KMS-11 (cell line): ENCODE data around the gene SOCS2.
A peak's percentile ranks its signal among the peaks of the same experiment; 100 is the strongest.

Experiments
- H2AFZ ChIP-seq: fragments of 200-600 bp; sonication (generic); 2 replicates; pipeline ENCODE4 v1.6.1; 2016; ENCODE audit warnings: antibody characterized with exemption, mixed run types, low read depth
- H3K27ac ChIP-seq: fragments of 200-600 bp; sonication (generic); 2 replicates; pipeline ENCODE4 v1.6.1; 2016; ENCODE audit warnings: mild to moderate bottlenecking, mixed run types
- H3K27me3 ChIP-seq: fragments of 200-600 bp; sonication (generic); 2 replicates; pipeline ENCODE4 v1.6.1; 2017; ENCODE audit warnings: mild to moderate bottlenecking, low read depth, mixed run types, moderate library complexity; ENCODE audit not compliant: insufficient read depth
- H3K36me3 ChIP-seq: fragments of 200-600 bp; sonication (generic); 2 replicates; pipeline ENCODE4 v1.6.1; 2017; ENCODE audit warnings: mild to moderate bottlenecking, mixed run types; ENCODE audit not compliant: insufficient read depth
- H3K4me1 ChIP-seq: fragments of 200-600 bp; sonication (generic); 2 replicates; pipeline ENCODE4 v1.6.1; 2016; ENCODE audit warnings: mild to moderate bottlenecking, low read depth, mixed run types; ENCODE audit not compliant: poor library complexity, severe bottlenecking
- H3K4me2 ChIP-seq: fragments of 200-600 bp; sonication (generic); 2 replicates; pipeline ENCODE4 v1.7.0; 2016; ENCODE audit warnings: mild to moderate bottlenecking, mixed run types
- H3K4me3 ChIP-seq: fragments of 200-600 bp; sonication (generic); IDR thresholded peaks from 2 replicates; pipeline ENCODE4 v1.6.1; 2017; ENCODE audit warnings: low read depth, low read length, mixed read lengths; ENCODE audit not compliant: insufficient read depth
- H3K79me2 ChIP-seq: fragments of 200-600 bp; sonication (generic); 2 replicates; pipeline ENCODE4 v1.6.1; 2016; ENCODE audit warnings: low read depth, mixed run types; ENCODE audit not compliant: insufficient read depth
- H3K9ac ChIP-seq: fragments of 200-600 bp; sonication (generic); 2 replicates; pipeline ENCODE4 v1.6.1; 2016; ENCODE audit warnings: mild to moderate bottlenecking, mixed run types
- H4K20me1 ChIP-seq: fragments of 200-600 bp; sonication (generic); 2 replicates; pipeline ENCODE4 v1.6.1; 2016; ENCODE audit warnings: mild to moderate bottlenecking, mixed run types; ENCODE audit not compliant: insufficient read depth
- CTCF ChIP-seq: fragments of 200-600 bp; sonication (generic); conservative IDR thresholded peaks from 2 replicates; pipeline ENCODE4 v1.6.1; 2017; ENCODE audit warnings: low read depth, mild to moderate bottlenecking, antibody characterized with exemption, low read length, moderate library complexity, mixed read lengths

The SOCS2 gene, protein sequence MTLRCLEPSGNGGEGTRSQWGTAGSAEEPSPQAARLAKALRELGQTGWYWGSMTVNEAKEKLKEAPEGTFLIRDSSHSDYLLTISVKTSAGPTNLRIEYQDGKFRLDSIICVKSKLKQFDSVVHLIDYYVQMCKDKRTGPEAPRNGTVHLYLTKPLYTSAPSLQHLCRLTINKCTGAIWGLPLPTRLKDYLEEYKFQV

DNA sequence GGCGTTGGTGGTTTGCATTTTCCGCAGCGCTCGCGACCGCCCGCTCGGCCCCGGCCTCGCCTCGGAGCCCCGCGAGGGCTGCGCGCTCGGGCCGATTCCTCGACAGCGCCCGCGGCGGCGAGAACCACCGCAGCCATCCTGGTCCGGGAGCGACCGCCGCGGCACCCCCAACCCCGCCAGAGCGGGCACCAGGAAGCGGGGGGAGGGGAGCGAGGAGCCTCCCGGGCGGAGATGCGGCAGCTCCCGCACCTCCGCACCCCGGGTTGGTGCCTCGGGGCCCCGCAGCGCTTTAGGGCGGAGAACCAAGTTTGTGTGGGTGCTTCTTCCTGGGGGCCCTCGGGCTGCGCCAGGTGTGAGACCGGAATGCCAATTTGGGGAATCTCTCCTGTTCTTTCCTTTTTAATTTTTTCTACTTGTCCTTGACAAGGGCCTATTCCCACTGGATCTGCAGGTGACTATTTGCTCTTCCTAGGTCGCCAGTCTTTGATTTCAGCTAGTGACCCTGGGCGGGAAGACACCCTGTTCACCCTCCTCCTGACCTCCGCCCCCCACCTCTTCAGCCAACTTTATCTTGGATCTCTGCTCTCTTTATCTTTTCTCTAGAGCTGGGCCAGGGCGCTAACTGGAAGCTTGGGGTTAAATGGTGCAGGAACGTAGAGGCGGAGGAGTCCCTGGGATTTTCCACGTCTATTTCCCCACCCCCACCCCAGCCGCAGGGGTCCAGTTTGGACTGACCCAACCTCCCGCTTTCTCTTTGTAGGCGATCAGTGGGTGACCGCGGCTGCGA lies at the start of gene SOCS2:
Gene SOCS2, plus strand, starts transcription at position 751 of the 787 bp plus-strand sequence. CDS start 223 bp downstream, outside the sequence.
- no peaks in the 10 kb centered on the region for H4K20me1 ChIP-seq
- no peaks in the 10 kb centered on the region for H3K79me2 ChIP-seq
- H3K27me3 ChIP-seq: no peaks in the 10 kb centered on the region
- peak within 1 kb of the TSS; percentile 92 for H3K27ac ChIP-seq
- peak within 1 kb of the TSS; percentile 86 for H2AFZ ChIP-seq
- H3K36me3 ChIP-seq: no peaks in the 10 kb centered on the region
- H3K4me3 ChIP-seq: no peak within 1 kb of the TSS
- no peak for TF ChIP-seq CTCF
- H3K9ac ChIP-seq: peak within 1 kb of the TSS; percentile 90
- no peaks in the 10 kb centered on the region for H3K4me1 ChIP-seq
- H3K4me2 ChIP-seq: peak within 1 kb of the TSS; percentile 51

GRCh38 chr12:93524386-93525133 lies 47.9 kb upstream of the SOCS2 start:
- no peak overlapping the region for H3K9ac ChIP-seq

GRCh38 chr12:93526786-93527428 lies 45.6 kb upstream of the SOCS2 start:
- no peaks in the 10 kb centered on the region for H3K4me1 ChIP-seq
- H3K4me2 ChIP-seq: no peak overlapping the region
- H3K4me3 ChIP-seq: no peak overlapping the region
- no peak for TF ChIP-seq CTCF
- H4K20me1 ChIP-seq: no peaks in the 10 kb centered on the region
- no peak overlapping the region for H2AFZ ChIP-seq
- H3K79me2 ChIP-seq: no peaks in the 10 kb centered on the region
- no peaks in the 10 kb centered on the region for H3K36me3 ChIP-seq
- H3K27ac ChIP-seq: no peak overlapping the region
- no peaks in the 10 kb centered on the region for H3K27me3 ChIP-seq
- H3K9ac ChIP-seq: no peak overlapping the region

More at GRCh38 chr12:93524386-93525133, 47.9 kb upstream of the SOCS2 start:
- H3K27me3 ChIP-seq: no peaks in the 10 kb centered on the region
- H3K4me2 ChIP-seq: no peak overlapping the region
- no peak overlapping the region for H2AFZ ChIP-seq
- H3K36me3 ChIP-seq: no peaks in the 10 kb centered on the region
- no peaks in the 10 kb centered on the region for H3K79me2 ChIP-seq
- no peaks in the 10 kb centered on the region for H4K20me1 ChIP-seq
- no peak for TF ChIP-seq CTCF
- H3K4me3 ChIP-seq: no peak overlapping the region
- no peak overlapping the region for H3K27ac ChIP-seq
- no peaks in the 10 kb centered on the region for H3K4me1 ChIP-seq

- no peak for TF ChIP-seq CTCF
- Histone ChIP-seq H3K79me2 (no peaks in the 10 kb centered on the region), H3K4me3 (no peak overlapping the region), H3K4me2 (no peak overlapping the region), H3K27me3 (no peaks in the 10 kb centered on the region), H3K4me1 (no peaks in the 10 kb centered on the region), H3K36me3 (no peaks in the 10 kb centered on the region), H2AFZ (no peak overlapping the region), H4K20me1 (no peaks in the 10 kb centered on the region), H3K27ac (no peak overlapping the region), H3K9ac (no peak overlapping the region)
Observed at GRCh38 chr12:93530358-93530757, 42.1 kb upstream of the SOCS2 start.
